SK-N-SH (cell line): ENCODE data around the gene SDR42E1. TPM values are rescaled to one million over a fixed set of nuclear protein-coding genes. Genes with fewer than 3 reads are reported as not detected.

Experiments used
- CTCF ChIA-PET: fragments of 300-600, 350-600 bp; formaldehyde crosslinking; extraction: SDS; loops from one replicate; lab custom pipeline; 2021; lab: Yijun Ruan, JAX
- POLR2A ChIA-PET: fragments of 350-600 bp; sonication (Branson Sonifier 250); formaldehyde crosslinking; extraction: SDS; loops from one replicate; lab custom pipeline; 2020; ENCODE audit warnings: antibody characterized with exemption, inconsistent platforms; lab: Yijun Ruan, JAX
- DNase-seq: peaks from one replicate; pipeline ENCODE4 v3.0.0; 2012
- H2AFZ ChIP-seq: fragments of 200-600 bp; sonication (generic); 2 replicates; pipeline ENCODE4 v1.8.1; 2016; ENCODE audit warnings: antibody characterized with exemption, mild to moderate bottlenecking, low read depth
- H3F3A ChIP-seq: fragments of 200-600 bp; sonication (generic); replicated peaks from 2 replicates; pipeline ENCODE3; 2016; ENCODE audit warnings: antibody characterized with exemption, mild to moderate bottlenecking; ENCODE audit not compliant: insufficient read depth
- H3K27ac ChIP-seq, 2 experiments: fragments of 200-500 bp in 1 of 2; fragments of 200-600 bp in 1 of 2; sonication (Bioruptor generic) in 1 of 2; sonication (generic), shearing (Covaris generic) in 1 of 2; 2 replicates each; pipeline versions ENCODE4 v1.5.1 to v1.6.1; 2014 to 2016; ENCODE audit warnings: low read depth in 2 of 2, inconsistent platforms in 1 of 2, low read length in 1 of 2, mild to moderate bottlenecking in 1 of 2, mixed read lengths in 1 of 2
- H3K27me3 ChIP-seq: fragments of 200-600 bp; sonication (generic), shearing (Covaris generic); 2 replicates; pipeline ENCODE4 v1.6.1; 2016; ENCODE audit warnings: mixed run types; ENCODE audit not compliant: insufficient read depth
- H3K36me3 ChIP-seq, 2 experiments: fragments of 200-500 bp in 1 of 2; fragments of 200-600 bp in 1 of 2; sonication (Bioruptor generic) in 1 of 2; sonication (generic) in 1 of 2; replicated peaks in 1 of 2; 2 replicates each; pipeline versions ENCODE3 to v1.5.1; 2014 to 2016; ENCODE audit warnings: low read length in 1 of 2, mild to moderate bottlenecking in 1 of 2; ENCODE audit not compliant: insufficient read depth in 2 of 2, control insufficient read depth in 1 of 2
- H3K4me1 ChIP-seq, 2 experiments: fragments of 200-500 bp in 1 of 2; fragments of 200-600 bp in 1 of 2; sonication (Bioruptor generic) in 1 of 2; sonication (generic), shearing (Covaris generic) in 1 of 2; 2 replicates each; pipeline versions ENCODE4 v1.5.1 to v1.6.1; 2014 to 2016; ENCODE audit warnings: low read depth in 1 of 2, low read length in 1 of 2, mixed run types in 1 of 2; ENCODE audit not compliant: insufficient read depth in 2 of 2, control insufficient read depth in 1 of 2
- H3K4me2 ChIP-seq: fragments of 200-600 bp; sonication (generic), shearing (Covaris generic); 2 replicates; pipeline ENCODE4 v1.6.1; 2017; ENCODE audit warnings: mixed run types
- H3K4me3 ChIP-seq, 2 experiments: fragments of 200-500 bp in 1 of 2; fragments of 200-600 bp in 1 of 2; sonication (Bioruptor generic) in 1 of 2; sonication (generic), shearing (Covaris generic) in 1 of 2; 2 replicates each; pipeline versions ENCODE4 v1.5.1 to v1.8.1; 2014 to 2016; ENCODE audit warnings: low read depth in 2 of 2, inconsistent platforms in 1 of 2, low read length in 1 of 2, mild to moderate bottlenecking in 1 of 2, mixed read lengths in 1 of 2, moderate library complexity in 1 of 2
- H3K79me2 ChIP-seq: fragments of 200-600 bp; sonication (generic); 2 replicates; pipeline ENCODE4 v1.8.1; 2017; ENCODE audit warnings: mild to moderate bottlenecking; ENCODE audit not compliant: insufficient read depth
- H3K9ac ChIP-seq: fragments of 200-600 bp; sonication (generic); 2 replicates; pipeline ENCODE4 v1.6.1; 2017; ENCODE audit warnings: mixed run types
- H3K9me2 ChIP-seq: fragments of 200-600 bp; sonication (generic); 2 replicates; pipeline ENCODE4 v1.6.1; 2017; ENCODE audit warnings: mixed run types
- H3K9me3 ChIP-seq: fragments of 200-600 bp; sonication (generic); 2 replicates; pipeline ENCODE4 v1.6.1; 2017; ENCODE audit warnings: mixed run types, mild to moderate bottlenecking, moderate library complexity
- H4K20me1 ChIP-seq: fragments of 200-600 bp; sonication (generic); 2 replicates; pipeline ENCODE4 v1.6.1; 2017; ENCODE audit warnings: mild to moderate bottlenecking, mixed run types; ENCODE audit not compliant: insufficient read depth
- CHD2 ChIP-seq: fragments of 150-350 bp; IDR thresholded peaks from 2 replicates; pipeline ENCODE4 v1.6.1; 2018; ENCODE audit warnings: low read length; ENCODE audit not compliant: partially characterized antibody
- EP300 ChIP-seq, 2 experiments: IDR thresholded peaks; 2 replicates each; pipeline versions ENCODE4 v1.4.0 to v1.6.1; 2012; ENCODE audit warnings: borderline replicate concordance in 1 of 2, low read depth in 1 of 2, low read length in 1 of 2
- FOSL2 ChIP-seq: IDR thresholded peaks from 2 replicates; pipeline ENCODE4 v1.4.0; 2012; ENCODE audit warnings: low read depth, mild to moderate bottlenecking, moderate library complexity, borderline replicate concordance
- FOXJ3 ChIP-seq: sonication (generic); formaldehyde crosslinking; IDR thresholded peaks from 2 replicates; pipeline ENCODE4 v1.5.1; 2020; ENCODE audit warnings: mild to moderate bottlenecking, missing genetic modification reagents
- GATA2 ChIP-seq: sonication (generic); formaldehyde crosslinking; IDR thresholded peaks from 2 replicates; pipeline ENCODE4 v1.5.0; 2020; ENCODE audit warnings: mild to moderate bottlenecking, missing genetic modification reagents
- MEF2A ChIP-seq: IDR thresholded peaks from 2 replicates; pipeline ENCODE4 v1.4.0; 2012; ENCODE audit warnings: low read depth, borderline replicate concordance
- POLR2AphosphoS5 ChIP-seq: IDR thresholded peaks from 2 replicates; pipeline ENCODE4 v1.6.1; 2012; ENCODE audit warnings: low read depth, low read length
- WGBS: methylation state at CpG from one replicate; pipeline ENCODE4 v1.1.6; 2017; ENCODE audit warnings: low lambda C conversion rate; 5-methylcytosine and 5-hydroxymethylcytosine counted together
- polyA plus RNA-seq, 3 experiments: library from polyadenylated mRNA; depleted of rRNA; stranded (reverse); fragments of >200 nt; gene quantifications; 2 replicates each; pipeline ENCODE4 v1.2.3, GENCODE V29; 2012
- TF ChIP-seq, protein P1 (sequence below): fragments of 150-350 bp; IDR thresholded peaks from 2 replicates; pipeline ENCODE4 v1.6.1; 2016; ENCODE audit warnings: mild to moderate bottlenecking, low read depth, low read length
- TF ChIP-seq, protein P2 (sequence below): IDR thresholded peaks from 2 replicates; pipeline ENCODE4 v1.4.0; 2012; ENCODE audit warnings: low read depth, borderline replicate concordance
- TF ChIP-seq, protein P3 (sequence below): IDR thresholded peaks from 2 replicates; pipeline ENCODE4; 2012

Gene SDR42E1
- polyA plus RNA-seq, 1 of the 3 experiments (the other 2 are of a cell fraction) = not detected

DNA sequence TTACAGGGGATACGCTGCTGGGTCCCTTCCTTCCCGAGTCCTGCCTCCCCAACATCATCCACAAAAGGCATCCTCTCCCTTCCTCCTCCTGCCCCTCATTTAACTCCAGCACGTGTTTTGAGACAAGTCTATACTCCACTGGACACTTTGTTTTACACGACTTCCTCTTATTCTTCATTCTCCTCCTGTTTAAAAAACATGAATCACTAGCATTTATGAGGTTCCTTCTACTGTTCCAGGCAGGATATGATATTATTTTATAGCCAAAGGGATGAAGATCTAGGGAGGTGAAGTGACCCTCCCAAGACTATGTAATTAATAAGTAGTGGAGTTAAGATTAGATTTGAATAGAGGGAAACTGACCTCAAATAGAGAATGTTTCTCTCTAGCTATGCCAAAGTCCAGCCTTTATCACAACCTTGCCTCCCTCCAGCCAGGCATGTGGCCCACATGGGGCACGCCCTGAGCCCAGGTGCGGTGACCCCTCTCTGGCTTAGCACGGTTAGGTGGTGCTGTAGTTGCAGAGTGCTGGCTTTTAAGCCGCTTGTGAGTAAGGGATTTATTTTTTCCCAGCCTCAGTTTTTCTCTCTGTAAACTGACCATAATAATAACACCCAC is 22.5 kb upstream of the SDR42E1 start (continued):
- no peak for TF ChIP-seq FOXJ3 (CRISPR knock-in tag)
- TF ChIP-seq, all 33 proteins: peak for 0

DNA sequence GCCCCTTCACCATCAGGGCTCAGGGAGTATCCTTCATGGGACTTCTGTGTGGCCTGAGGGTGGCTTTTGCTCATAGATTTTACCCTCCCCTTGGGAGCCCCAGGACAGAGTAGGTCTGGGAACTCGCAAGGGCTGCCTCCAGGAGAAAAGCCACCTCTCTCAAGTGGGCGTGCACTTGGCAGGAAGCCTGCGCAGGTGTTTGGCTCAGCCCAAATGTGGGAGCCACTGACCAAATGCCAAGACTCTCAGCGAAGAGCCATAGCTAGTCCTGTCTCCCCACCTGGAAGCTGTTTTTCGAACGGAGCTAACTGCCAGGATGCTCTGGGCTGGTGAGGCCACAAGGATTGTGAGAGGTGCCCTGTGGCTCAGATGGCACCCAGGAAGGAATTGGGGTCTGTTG is 21.7 kb upstream of the SDR42E1 start:
- H4K20me1 ChIP-seq = no peaks in the 10 kb centered on the region
- H3K9me3 ChIP-seq = no peaks in the 10 kb centered on the region
- DNase-seq = no peak
- no peaks in the 10 kb centered on the region for H3F3A ChIP-seq
- no peak overlapping the region for H3K4me3 ChIP-seq
- H3K4me1 ChIP-seq = no peaks in the 10 kb centered on the region; a peak in 1 of 4 replicates
- no peaks in the 10 kb centered on the region for H3K79me2 ChIP-seq
- no peaks in the 10 kb centered on the region for H3K27me3 ChIP-seq
- H3K9me2 ChIP-seq = no peaks in the 10 kb centered on the region
- POLR2A ChIA-PET = no interaction called here
- TF ChIP-seq, protein P1, sequence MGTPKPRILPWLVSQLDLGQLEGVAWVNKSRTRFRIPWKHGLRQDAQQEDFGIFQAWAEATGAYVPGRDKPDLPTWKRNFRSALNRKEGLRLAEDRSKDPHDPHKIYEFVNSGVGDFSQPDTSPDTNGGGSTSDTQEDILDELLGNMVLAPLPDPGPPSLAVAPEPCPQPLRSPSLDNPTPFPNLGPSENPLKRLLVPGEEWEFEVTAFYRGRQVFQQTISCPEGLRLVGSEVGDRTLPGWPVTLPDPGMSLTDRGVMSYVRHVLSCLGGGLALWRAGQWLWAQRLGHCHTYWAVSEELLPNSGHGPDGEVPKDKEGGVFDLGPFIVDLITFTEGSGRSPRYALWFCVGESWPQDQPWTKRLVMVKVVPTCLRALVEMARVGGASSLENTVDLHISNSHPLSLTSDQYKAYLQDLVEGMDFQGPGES = no peak
- TF ChIP-seq POLR2AphosphoS5 (no peak), EP300 (IDR thresholded peaks at IDR 0.05; ENCODE audit: borderline replicate concordance in 1 of 2, low read depth in 1 of 2, low read length in 1 of 2) (no peak), MEF2A (no peak), FOSL2 (no peak), CHD2 (no peak), GATA2 (CRISPR knock-in tag) (no peak)
- TF ChIP-seq, protein P2, sequence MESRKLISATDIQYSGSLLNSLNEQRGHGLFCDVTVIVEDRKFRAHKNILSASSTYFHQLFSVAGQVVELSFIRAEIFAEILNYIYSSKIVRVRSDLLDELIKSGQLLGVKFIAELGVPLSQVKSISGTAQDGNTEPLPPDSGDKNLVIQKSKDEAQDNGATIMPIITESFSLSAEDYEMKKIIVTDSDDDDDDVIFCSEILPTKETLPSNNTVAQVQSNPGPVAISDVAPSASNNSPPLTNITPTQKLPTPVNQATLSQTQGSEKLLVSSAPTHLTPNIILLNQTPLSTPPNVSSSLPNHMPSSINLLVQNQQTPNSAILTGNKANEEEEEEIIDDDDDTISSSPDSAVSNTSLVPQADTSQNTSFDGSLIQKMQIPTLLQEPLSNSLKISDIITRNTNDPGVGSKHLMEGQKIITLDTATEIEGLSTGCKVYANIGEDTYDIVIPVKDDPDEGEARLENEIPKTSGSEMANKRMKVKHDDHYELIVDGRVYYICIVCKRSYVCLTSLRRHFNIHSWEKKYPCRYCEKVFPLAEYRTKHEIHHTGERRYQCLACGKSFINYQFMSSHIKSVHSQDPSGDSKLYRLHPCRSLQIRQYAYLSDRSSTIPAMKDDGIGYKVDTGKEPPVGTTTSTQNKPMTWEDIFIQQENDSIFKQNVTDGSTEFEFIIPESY = no peak
- TF ChIP-seq, protein P3, sequence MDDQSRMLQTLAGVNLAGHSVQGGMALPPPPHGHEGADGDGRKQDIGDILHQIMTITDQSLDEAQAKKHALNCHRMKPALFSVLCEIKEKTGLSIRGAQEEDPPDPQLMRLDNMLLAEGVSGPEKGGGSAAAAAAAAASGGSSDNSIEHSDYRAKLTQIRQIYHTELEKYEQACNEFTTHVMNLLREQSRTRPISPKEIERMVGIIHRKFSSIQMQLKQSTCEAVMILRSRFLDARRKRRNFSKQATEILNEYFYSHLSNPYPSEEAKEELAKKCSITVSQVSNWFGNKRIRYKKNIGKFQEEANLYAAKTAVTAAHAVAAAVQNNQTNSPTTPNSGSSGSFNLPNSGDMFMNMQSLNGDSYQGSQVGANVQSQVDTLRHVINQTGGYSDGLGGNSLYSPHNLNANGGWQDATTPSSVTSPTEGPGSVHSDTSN = no peak
- H3K36me3 ChIP-seq = no peaks in the 10 kb centered on the region
- H3K27ac ChIP-seq = no peak overlapping the region
- 36% methylated on average over 5 of the region's 6 CpGs for WGBS
- no peak overlapping the region for H3K4me2 ChIP-seq
- no peak overlapping the region for H3K9ac ChIP-seq
- CTCF ChIA-PET = interaction anchor here (0.5 to 1.3 kb wide), 3 partner anchors 28 to 198 kb away, joined by 3 to 4 read pairs (median 3); no protein-coding TSS in a partner anchor
- no peak overlapping the region for H2AFZ ChIP-seq
